CD4-positive, alpha-beta T cell treated with Interferon gamma for 1 hour (primary cell): ENCODE data around the gene AADAC.
"Not testable (repeated sequence)": the region's sequence is repeated elsewhere in the genome, so short reads cannot be mapped to it uniquely, and the experiment has no call there.

Experiments used
- DNase-seq: peaks from one replicate; pipeline ENCODE4 v3.0.0-alpha.2; 2020

The AADAC gene

GRCh38 chr3:151813799-151814198 is at the start of gene AADAC:
Gene AADAC (plus strand): TSS chr3:151814116. CDS start chr3:151814163, 47 bp downstream.
- DNase-seq, result no peak

- DNase-seq, result not testable (repeated sequence)
Measured at GRCh38 chr3:151764699-151765098, 49.2 kb upstream of the AADAC start.

GRCh38 chr3:151765685-151766084 is 48.2 kb upstream of the AADAC start:
- no peak for DNase-seq

GRCh38 chr3:151766454-151766853 is 47.5 kb upstream of the AADAC start:
- DNase-seq, result no peak

GRCh38 chr3:151768393-151768930 is 45.5 kb upstream of the AADAC start:
- DNase-seq, result no peak

GRCh38 chr3:151769175-151769574 is 44.7 kb upstream of the AADAC start:
- DNase-seq, result no peak

GRCh38 chr3:151770956-151771355 is 43.0 kb upstream of the AADAC start:
- no peak for DNase-seq

GRCh38 chr3:151772825-151773480 is 41.0 kb upstream of the AADAC start:
- DNase-seq, result no peak

GRCh38 chr3:151774235-151774634 is 39.7 kb upstream of the AADAC start:
- DNase-seq, result no peak

GRCh38 chr3:151774910-151775309 is 39.0 kb upstream of the AADAC start:
- DNase-seq, result no peak

GRCh38 chr3:151775314-151776258 is 38.3 kb upstream of the AADAC start:
- no peak for DNase-seq

GRCh38 chr3:151776259-151776740 is 37.6 kb upstream of the AADAC start:
- DNase-seq, result no peak

GRCh38 chr3:151777880-151778279 is 36.0 kb upstream of the AADAC start:
- no peak for DNase-seq

- no peak for DNase-seq
Measured at GRCh38 chr3:151787626-151788025, 26.3 kb upstream of the AADAC start.

GRCh38 chr3:151788401-151788800 is 25.5 kb upstream of the AADAC start:
- DNase-seq, result no peak

GRCh38 chr3:151789853-151790463 is 24.0 kb upstream of the AADAC start:
- no peak for DNase-seq

GRCh38 chr3:151790763-151791162 is 23.2 kb upstream of the AADAC start:
- not testable (repeated sequence) for DNase-seq

- DNase-seq, result no peak
Measured at GRCh38 chr3:151792411-151792810, 21.5 kb upstream of the AADAC start.

GRCh38 chr3:151793636-151794035 is 20.3 kb upstream of the AADAC start:
- no peak for DNase-seq

GRCh38 chr3:151794080-151794479 is 19.8 kb upstream of the AADAC start:
- no peak for DNase-seq

GRCh38 chr3:151795276-151795675 is 18.6 kb upstream of the AADAC start:
- no peak for DNase-seq

GRCh38 chr3:151796105-151796680 is 17.7 kb upstream of the AADAC start:
- DNase-seq, result no peak

GRCh38 chr3:151798466-151798865 is 15.4 kb upstream of the AADAC start:
- DNase-seq, result no peak
